ENCODE measurements around the gene METTL26. TPM values are rescaled to one million over a fixed set of nuclear protein-coding genes. Genes with fewer than 3 reads are reported as not detected.

Gene METTL26
- total and polyA plus RNA-seq, 9 of the 15 experiments (the other 6 are each of a cell fraction or from before 2014, with no cell fraction given), result 7.3 to 262 (median 80.9) TPM

DNA sequence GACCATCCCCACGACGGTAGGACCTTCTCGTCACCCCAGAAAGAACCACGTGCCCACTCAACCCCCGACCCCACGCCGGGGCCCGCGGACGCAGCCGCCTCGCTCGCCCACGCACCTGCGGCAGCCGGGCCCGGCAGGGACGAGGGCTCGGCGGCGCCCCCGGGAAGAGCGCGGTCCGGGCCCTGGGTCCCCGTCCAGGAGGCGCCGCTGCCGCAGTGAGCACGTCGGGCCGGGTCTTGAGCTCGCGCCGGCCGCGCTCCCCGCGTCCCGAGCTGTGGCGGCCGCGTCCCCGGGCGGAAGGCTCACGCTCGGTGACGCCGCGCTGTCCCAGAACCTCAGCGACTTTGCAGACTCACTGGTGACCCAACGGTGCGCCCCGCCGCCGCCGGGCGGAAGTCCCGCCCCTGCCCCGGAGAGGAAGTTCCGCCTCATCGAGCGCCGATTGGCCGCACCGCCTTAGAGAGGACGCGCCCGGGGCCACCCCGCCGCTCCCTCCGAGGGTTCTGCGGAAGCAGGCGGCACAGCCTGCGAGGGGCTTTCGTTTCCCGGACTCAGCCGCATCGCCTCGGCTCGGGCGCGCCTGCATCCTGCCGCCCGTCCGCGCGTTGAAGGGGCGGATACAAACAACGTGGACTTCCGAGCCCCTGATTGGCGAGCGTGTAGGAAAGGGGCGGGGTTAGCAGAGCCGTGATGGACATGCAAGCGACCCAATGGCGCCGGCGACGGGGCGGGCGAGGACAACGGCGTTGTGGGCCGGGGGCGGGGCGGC is 47.0 kb downstream of the METTL26 start (continued):
- no peak; the same call in 1 of the 2 replicates for TF ChIP-seq GATAD2B (IDR thresholded peaks at IDR 0.05; ENCODE audit: borderline replicate concordance)
- no peak for TF ChIP-seq RBM14 (IDR thresholded peaks at IDR 0.05; ENCODE audit: borderline replicate concordance, insufficient read depth, low read depth, low read length)
- TF ChIP-seq NFE2 (IDR thresholded peaks at IDR 0.05; ENCODE audit: low read depth), result peak; percentile 87
- TF ChIP-seq YY1 (IDR thresholded peaks at IDR 0.05; ENCODE audit: borderline replicate concordance in 1 of 3, control insufficient read depth in 1 of 3, extremely low read depth in 1 of 3, insufficient read depth in 3 of 3, insufficient read length in 1 of 3, insufficient replicate concordance in 2 of 3, low read depth in 1 of 3, low read length in 2 of 3), result peak in 1 of 3 experiments; percentile 67
- TF ChIP-seq, protein P1, sequence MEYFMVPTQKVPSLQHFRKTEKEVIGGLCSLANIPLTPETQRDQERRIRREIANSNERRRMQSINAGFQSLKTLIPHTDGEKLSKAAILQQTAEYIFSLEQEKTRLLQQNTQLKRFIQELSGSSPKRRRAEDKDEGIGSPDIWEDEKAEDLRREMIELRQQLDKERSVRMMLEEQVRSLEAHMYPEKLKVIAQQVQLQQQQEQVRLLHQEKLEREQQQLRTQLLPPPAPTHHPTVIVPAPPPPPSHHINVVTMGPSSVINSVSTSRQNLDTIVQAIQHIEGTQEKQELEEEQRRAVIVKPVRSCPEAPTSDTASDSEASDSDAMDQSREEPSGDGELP (CRISPR knock-in tag; IDR thresholded peaks at IDR 0.05; ENCODE audit: borderline replicate concordance), result peak; percentile 73
- TF ChIP-seq TSC22D4 (tag; IDR thresholded peaks at IDR 0.05), result no peak
- TF ChIP-seq, protein P2, sequence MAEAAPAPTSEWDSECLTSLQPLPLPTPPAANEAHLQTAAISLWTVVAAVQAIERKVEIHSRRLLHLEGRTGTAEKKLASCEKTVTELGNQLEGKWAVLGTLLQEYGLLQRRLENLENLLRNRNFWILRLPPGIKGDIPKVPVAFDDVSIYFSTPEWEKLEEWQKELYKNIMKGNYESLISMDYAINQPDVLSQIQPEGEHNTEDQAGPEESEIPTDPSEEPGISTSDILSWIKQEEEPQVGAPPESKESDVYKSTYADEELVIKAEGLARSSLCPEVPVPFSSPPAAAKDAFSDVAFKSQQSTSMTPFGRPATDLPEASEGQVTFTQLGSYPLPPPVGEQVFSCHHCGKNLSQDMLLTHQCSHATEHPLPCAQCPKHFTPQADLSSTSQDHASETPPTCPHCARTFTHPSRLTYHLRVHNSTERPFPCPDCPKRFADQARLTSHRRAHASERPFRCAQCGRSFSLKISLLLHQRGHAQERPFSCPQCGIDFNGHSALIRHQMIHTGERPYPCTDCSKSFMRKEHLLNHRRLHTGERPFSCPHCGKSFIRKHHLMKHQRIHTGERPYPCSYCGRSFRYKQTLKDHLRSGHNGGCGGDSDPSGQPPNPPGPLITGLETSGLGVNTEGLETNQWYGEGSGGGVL (CRISPR knock-in tag; IDR thresholded peaks at IDR 0.05), result no peak
- no peak for TF ChIP-seq SMAD3 (CRISPR knock-in tag; conservative IDR thresholded peaks at IDR 0.05)
- no peak for TF ChIP-seq HDAC8 (tag; IDR thresholded peaks at IDR 0.05)
- no peak for TF ChIP-seq ZNF436 (CRISPR knock-in tag; IDR thresholded peaks at IDR 0.05)
- peak; percentile 35 for TF ChIP-seq CREB1 (IDR thresholded peaks at IDR 0.05)
- TF ChIP-seq CREB1 (CRISPR knock-in tag; IDR thresholded peaks at IDR 0.05), result peak; percentile 79
- TF ChIP-seq, protein P3, sequence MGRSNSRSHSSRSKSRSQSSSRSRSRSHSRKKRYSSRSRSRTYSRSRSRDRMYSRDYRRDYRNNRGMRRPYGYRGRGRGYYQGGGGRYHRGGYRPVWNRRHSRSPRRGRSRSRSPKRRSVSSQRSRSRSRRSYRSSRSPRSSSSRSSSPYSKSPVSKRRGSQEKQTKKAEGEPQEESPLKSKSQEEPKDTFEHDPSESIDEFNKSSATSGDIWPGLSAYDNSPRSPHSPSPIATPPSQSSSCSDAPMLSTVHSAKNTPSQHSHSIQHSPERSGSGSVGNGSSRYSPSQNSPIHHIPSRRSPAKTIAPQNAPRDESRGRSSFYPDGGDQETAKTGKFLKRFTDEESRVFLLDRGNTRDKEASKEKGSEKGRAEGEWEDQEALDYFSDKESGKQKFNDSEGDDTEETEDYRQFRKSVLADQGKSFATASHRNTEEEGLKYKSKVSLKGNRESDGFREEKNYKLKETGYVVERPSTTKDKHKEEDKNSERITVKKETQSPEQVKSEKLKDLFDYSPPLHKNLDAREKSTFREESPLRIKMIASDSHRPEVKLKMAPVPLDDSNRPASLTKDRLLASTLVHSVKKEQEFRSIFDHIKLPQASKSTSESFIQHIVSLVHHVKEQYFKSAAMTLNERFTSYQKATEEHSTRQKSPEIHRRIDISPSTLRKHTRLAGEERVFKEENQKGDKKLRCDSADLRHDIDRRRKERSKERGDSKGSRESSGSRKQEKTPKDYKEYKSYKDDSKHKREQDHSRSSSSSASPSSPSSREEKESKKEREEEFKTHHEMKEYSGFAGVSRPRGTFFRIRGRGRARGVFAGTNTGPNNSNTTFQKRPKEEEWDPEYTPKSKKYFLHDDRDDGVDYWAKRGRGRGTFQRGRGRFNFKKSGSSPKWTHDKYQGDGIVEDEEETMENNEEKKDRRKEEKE (IDR thresholded peaks at IDR 0.05; ENCODE audit: borderline replicate concordance in 1 of 2, control insufficient read depth in 1 of 2, low read depth in 2 of 2, low read length in 1 of 2), result no peak
- TF ChIP-seq ZNF175 (CRISPR knock-in tag; IDR thresholded peaks at IDR 0.05; ENCODE audit: low read depth), result no peak
- no peak for TF ChIP-seq POLR2H (tag; IDR thresholded peaks at IDR 0.05; ENCODE audit: low read depth)
- no peak for TF ChIP-seq YBX1 (IDR thresholded peaks at IDR 0.05)
- TF ChIP-seq, protein P4, sequence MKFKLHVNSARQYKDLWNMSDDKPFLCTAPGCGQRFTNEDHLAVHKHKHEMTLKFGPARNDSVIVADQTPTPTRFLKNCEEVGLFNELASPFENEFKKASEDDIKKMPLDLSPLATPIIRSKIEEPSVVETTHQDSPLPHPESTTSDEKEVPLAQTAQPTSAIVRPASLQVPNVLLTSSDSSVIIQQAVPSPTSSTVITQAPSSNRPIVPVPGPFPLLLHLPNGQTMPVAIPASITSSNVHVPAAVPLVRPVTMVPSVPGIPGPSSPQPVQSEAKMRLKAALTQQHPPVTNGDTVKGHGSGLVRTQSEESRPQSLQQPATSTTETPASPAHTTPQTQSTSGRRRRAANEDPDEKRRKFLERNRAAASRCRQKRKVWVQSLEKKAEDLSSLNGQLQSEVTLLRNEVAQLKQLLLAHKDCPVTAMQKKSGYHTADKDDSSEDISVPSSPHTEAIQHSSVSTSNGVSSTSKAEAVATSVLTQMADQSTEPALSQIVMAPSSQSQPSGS (CRISPR knock-in tag; IDR thresholded peaks at IDR 0.05), result no peak
